ENCODE measurements around the gene MIEN1.

The MIEN1 gene

GRCh38 chr17:39696731-39697130 lies 33.6 kb downstream of the MIEN1 start:
- no peak for DNase-seq

DNA sequence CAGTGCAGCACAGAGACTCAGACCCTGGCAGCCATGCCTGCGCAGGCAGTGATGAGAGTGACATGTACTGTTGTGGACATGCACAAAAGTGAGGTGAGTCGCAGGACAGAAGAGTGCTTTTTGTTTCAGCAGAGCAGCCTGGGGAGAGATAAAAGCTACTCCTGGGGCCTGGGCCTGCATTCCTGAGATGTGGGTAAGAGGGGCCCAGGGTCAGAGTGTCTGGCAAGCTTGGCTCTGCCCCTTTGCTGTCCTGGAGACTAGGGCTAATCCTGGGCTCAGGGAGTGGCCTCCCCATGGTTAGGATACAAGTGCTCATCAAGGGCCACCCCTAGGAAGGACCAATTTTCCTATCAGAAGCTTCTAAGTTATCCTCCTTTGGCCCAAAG lies 35.2 kb downstream of the MIEN1 start:
- DNase-seq: no peak

DNA sequence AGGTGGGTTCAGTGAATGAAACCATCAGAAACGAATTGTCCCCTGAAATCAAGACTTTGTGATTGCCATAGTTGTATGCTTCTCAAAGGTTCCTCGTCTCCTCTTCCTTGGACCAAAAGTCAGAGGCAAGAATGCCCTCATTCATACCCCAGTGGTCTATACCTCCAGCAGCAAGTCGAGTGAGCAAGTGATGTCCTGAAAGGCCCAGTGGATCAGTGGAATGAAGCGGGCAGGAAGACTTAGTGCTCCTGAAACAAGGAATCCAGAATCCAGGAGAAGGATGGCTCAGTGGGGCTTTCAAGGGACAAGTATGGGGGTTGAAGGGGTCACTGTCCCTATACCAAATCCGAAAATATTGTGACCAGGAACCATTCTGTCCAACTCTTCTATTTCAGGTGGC lies 35.7 kb downstream of the MIEN1 start:
- DNase-seq: no peak

DNA sequence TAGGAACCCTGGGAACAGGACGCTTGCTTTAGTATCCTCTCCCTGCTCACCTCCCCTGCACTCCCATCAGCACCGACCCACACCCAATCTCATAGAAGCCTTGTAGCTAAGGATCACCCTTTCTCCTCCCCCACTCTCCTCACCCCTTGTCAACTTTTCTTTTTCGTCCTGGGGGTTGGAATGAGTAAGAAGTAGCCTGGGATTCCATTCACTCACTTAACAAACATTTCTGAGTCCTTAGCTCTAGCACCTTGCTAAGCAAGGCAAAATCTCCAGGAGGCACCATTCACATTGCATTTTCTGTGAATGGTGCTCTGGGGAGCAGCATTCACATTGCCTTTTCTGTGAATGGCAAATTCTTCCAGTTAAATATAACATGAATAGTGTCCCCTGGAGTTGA lies 41.4 kb downstream of the MIEN1 start:
- DNase-seq: no peak

DNA sequence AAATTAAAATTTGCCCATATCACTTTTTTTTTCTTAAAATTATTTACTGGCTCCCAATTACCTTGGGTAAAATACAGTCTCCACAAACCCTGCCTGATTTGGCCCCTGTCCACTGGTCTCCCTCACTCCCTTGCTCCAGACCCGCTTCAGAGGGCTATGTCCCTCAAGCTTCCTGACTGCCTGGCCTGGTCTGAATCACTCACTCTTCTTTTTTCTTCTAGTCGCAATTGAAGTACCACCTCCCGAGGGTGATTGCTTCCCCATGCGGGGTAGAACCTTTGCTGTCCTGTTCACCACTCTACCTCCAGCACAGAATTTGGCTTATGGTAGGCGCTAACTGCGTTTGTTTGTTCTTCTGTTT lies 41.9 kb downstream of the MIEN1 start:
- no peak for DNase-seq

- peak; percentile 95 for DNase-seq
These were observed 42.5 kb downstream of the MIEN1 start, which contains the start of gene PGAP3 for GRCh38 chr17:39687546-39688474. Gene PGAP3 (minus strand): TSS chr17:39688057. CDS start chr17:39688014, 43 bp downstream.

- no peak for DNase-seq
These were observed 43.2 kb downstream of the MIEN1 start for GRCh38 chr17:39687101-39687545.

GRCh38 chr17:39684369-39685192 lies 45.8 kb downstream of the MIEN1 start:
- no peak for DNase-seq

- DNase-seq: no peak
These were observed 46.9 kb downstream of the MIEN1 start for GRCh38 chr17:39683295-39683939.

- no peak for DNase-seq
These were observed 50.7 kb downstream of the MIEN1 start for GRCh38 chr17:39679521-39680192.
